OCI-LY1 (cell line): Measurements from ENCODE around the gene VEGFA.

Experiments used
- H2AFZ ChIP-seq: fragments of 200-600 bp; sonication (generic), shearing (Covaris generic); 2 replicates; pipeline ENCODE4 v1.6.0; 2014; ENCODE audit warnings: antibody characterized with exemption, mild to moderate bottlenecking, low read length
- H3F3A ChIP-seq: fragments of 200-600 bp; sonication (generic), shearing (Covaris generic); 2 replicates; pipeline ENCODE4 v1.6.0; 2014; ENCODE audit warnings: mild to moderate bottlenecking, antibody characterized with exemption, low read length, moderate library complexity; ENCODE audit not compliant: insufficient read depth
- H3K27ac ChIP-seq: fragments of 200-600 bp; sonication (generic); 2 replicates; pipeline ENCODE4 v1.5.1; 2014; ENCODE audit warnings: low read length, mixed run types, mild to moderate bottlenecking, low read depth; ENCODE audit not compliant: poor library complexity, severe bottlenecking
- H3K27me3 ChIP-seq: fragments of 200-600 bp; sonication (generic); 2 replicates; pipeline ENCODE4 v1.6.0; 2014; ENCODE audit warnings: antibody characterized with exemption, mild to moderate bottlenecking, low read length, moderate library complexity; ENCODE audit not compliant: insufficient read depth
- H3K36me3 ChIP-seq: fragments of 200-600 bp; sonication (generic); 2 replicates; pipeline ENCODE4 v1.6.1; 2014; ENCODE audit warnings: mild to moderate bottlenecking, antibody characterized with exemption, low read length, moderate library complexity, mixed read lengths; ENCODE audit not compliant: insufficient read depth
- H3K4me1 ChIP-seq: fragments of 200-600 bp; sonication (generic); 2 replicates; pipeline ENCODE4 v1.5.1; 2014; ENCODE audit warnings: mild to moderate bottlenecking, low read length, moderate library complexity; ENCODE audit not compliant: insufficient read depth, severe bottlenecking
- H3K4me2 ChIP-seq: fragments of 200-600 bp; sonication (generic), shearing (Covaris generic); 2 replicates; pipeline ENCODE4 v1.6.1; 2014; ENCODE audit warnings: low read length
- H3K4me3 ChIP-seq: fragments of 200-600 bp; sonication (generic); 2 replicates; pipeline ENCODE4 v1.5.1; 2014; ENCODE audit warnings: low read length, low read depth, mild to moderate bottlenecking, mixed read lengths; ENCODE audit not compliant: poor library complexity, severe bottlenecking
- H3K79me2 ChIP-seq: fragments of 200-600 bp; shearing (Covaris generic); 2 replicates; pipeline ENCODE4 v1.6.1; 2016; ENCODE audit warnings: mixed run types, low read length, mixed read lengths; ENCODE audit not compliant: insufficient read depth
- H3K9ac ChIP-seq: fragments of 200-600 bp; sonication (generic), shearing (Covaris generic); 2 replicates; pipeline ENCODE4 v1.6.1; 2014; ENCODE audit warnings: mild to moderate bottlenecking, low read length, mixed read lengths
- H3K9me2 ChIP-seq: fragments of 200-600 bp; sonication (generic), shearing (Covaris generic); 2 replicates; pipeline ENCODE4 v1.6.1; 2014; ENCODE audit warnings: low read depth, mild to moderate bottlenecking, low read length, mixed read lengths
- H3K9me3 ChIP-seq: fragments of 200-600 bp; shearing (Covaris generic); 2 replicates; pipeline ENCODE4 v1.6.1; 2014; ENCODE audit warnings: low read length, mixed read lengths
- H4K20me1 ChIP-seq: fragments of 200-600 bp; sonication (generic), shearing (Covaris generic); 2 replicates; pipeline ENCODE4 v1.6.0; 2016; ENCODE audit warnings: mild to moderate bottlenecking, low read length; ENCODE audit not compliant: insufficient read depth
- EZH2 ChIP-seq: fragments of 200-600 bp; sonication (generic), shearing (Covaris generic); IDR thresholded peaks from 2 replicates; pipeline ENCODE4 v1.8.0; 2017; ENCODE audit warnings: borderline replicate concordance, mixed run types, mild to moderate bottlenecking, antibody characterized with exemption, low read length, moderate library complexity, mixed read lengths
- TF ChIP-seq, protein P1 (sequence below): fragments of 200-600 bp; sonication (generic), shearing (Covaris generic); IDR thresholded peaks from 2 replicates; pipeline ENCODE4 v1.5.1; 2017; ENCODE audit warnings: mild to moderate bottlenecking, antibody characterized with exemption, low read length, moderate library complexity, mixed read lengths

VEGFA gene

DNA sequence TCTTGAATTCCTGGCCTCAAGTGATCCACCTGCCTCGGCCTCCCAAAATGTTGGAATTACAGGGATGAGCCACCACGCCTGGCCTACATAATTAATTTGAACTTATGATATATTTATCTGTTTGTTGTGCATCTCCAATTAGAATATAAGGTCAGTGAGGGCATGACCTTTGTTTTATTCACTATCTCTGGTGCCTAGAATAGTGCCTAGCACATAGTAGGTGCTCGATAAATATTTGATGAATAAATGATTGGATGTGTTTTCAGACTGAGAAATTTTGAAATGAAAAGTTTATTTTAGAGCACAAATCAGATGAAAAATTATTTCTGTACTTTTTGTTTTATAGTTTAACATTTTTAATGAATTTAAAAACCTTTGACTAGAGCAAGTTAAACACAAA is 19.4 kb upstream of the VEGFA start:
- no peak overlapping the region for H3K27ac ChIP-seq
- H4K20me1 ChIP-seq, result no peaks in the 10 kb centered on the region
- no peak overlapping the region for H3K4me2 ChIP-seq
- no peaks in the 10 kb centered on the region for H3K36me3 ChIP-seq
- no peak overlapping the region for H3K9ac ChIP-seq
- no peaks in the 10 kb centered on the region for H3K79me2 ChIP-seq
- no peaks in the 10 kb centered on the region for H3K9me3 ChIP-seq
- H3F3A ChIP-seq, result no peaks in the 10 kb centered on the region
- no peak overlapping the region for H2AFZ ChIP-seq
- no peaks in the 10 kb centered on the region for H3K4me1 ChIP-seq
- no peaks in the 10 kb centered on the region for H3K9me2 ChIP-seq
- H3K27me3 ChIP-seq, result no peaks in the 10 kb centered on the region; the same call in 1 of the 2 replicates
- H3K4me3 ChIP-seq, result no peak overlapping the region
- no peak for TF ChIP-seq EZH2
- TF ChIP-seq, protein P1, sequence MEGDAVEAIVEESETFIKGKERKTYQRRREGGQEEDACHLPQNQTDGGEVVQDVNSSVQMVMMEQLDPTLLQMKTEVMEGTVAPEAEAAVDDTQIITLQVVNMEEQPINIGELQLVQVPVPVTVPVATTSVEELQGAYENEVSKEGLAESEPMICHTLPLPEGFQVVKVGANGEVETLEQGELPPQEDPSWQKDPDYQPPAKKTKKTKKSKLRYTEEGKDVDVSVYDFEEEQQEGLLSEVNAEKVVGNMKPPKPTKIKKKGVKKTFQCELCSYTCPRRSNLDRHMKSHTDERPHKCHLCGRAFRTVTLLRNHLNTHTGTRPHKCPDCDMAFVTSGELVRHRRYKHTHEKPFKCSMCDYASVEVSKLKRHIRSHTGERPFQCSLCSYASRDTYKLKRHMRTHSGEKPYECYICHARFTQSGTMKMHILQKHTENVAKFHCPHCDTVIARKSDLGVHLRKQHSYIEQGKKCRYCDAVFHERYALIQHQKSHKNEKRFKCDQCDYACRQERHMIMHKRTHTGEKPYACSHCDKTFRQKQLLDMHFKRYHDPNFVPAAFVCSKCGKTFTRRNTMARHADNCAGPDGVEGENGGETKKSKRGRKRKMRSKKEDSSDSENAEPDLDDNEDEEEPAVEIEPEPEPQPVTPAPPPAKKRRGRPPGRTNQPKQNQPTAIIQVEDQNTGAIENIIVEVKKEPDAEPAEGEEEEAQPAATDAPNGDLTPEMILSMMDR, result no peak

DNA sequence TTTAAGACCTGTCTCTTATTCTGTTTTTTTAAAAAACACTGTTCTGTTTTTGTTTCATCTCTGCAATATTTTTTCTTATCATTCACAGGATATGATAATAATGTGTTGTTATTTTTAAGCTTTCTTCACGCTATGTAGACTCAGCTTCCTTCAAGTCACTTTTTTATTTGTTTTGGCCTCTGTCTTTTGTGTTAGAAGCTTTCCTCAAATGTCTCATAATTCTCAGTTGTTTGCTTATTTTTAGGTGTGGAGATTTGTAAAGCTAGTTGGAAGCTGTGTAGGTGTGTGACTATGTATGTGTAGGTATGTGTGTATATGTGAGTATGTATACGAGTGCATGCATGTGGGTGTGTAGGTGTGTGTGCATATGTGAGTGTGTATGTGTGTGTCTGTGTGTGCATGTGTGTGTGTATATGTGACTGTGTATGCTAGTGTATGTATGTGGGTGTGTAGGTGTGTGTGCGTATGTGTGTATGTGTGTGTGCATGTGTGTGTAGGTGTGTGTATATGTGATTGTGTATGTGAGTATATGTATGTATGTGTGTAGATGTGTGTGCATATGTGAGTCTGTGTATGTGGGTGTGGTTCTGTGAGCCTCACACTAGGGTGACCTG is 16.3 kb upstream of the VEGFA start:
- Histone ChIP-seq H3K9me2 (no peaks in the 10 kb centered on the region), H3K27ac (no peak overlapping the region), H4K20me1 (no peaks in the 10 kb centered on the region), H3K27me3 (no peaks in the 10 kb centered on the region; the same call in 1 of the 2 replicates), H3F3A (no peaks in the 10 kb centered on the region), H3K4me3 (no peak overlapping the region), H3K4me1 (no peaks in the 10 kb centered on the region), H3K79me2 (no peaks in the 10 kb centered on the region), H3K9me3 (no peaks in the 10 kb centered on the region), H2AFZ (no peak overlapping the region), H3K36me3 (no peaks in the 10 kb centered on the region), H3K4me2 (no peak overlapping the region), H3K9ac (no peak overlapping the region)
- TF ChIP-seq EZH2, result no peak
- TF ChIP-seq, protein P1, result no peak

DNA sequence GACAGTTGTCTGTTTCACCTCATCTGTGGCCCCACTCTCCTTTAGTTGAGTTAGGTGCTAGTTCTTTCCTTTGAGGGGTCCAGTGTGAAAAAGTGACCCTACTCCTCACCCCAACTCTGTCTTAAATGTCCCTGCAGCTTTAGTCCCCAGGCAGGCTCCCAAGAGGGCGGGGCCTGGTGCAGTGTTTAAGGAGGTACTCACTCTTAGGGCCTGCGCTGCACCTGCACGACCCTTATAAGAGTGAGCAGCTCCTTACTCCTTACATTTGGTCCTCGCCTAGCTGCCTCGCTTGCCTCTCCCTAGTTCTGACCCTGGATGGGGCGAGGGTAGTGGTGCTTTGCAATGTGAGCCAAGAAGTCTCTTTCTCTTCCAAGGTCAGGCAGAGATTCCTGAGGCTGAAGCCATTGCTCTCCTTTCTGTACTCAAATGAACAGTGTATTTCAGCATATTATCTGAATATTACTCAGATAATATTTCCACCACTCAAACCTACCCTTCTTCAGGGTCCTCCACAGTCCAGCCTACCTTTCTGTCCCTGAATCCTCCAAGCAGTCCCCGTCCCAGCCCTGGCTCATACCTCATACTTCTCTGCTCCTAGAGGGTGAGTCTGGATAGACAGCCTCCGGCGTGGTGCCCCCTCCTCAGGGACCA is 11.9 kb upstream of the VEGFA start:
- TF ChIP-seq, protein P1, result no peak
- no peak for TF ChIP-seq EZH2
- Histone ChIP-seq H3K4me3 (no peak overlapping the region), H3K4me2 (no peak overlapping the region), H3F3A (no peaks in the 10 kb centered on the region), H3K79me2 (no peaks in the 10 kb centered on the region), H3K4me1 (no peaks in the 10 kb centered on the region), H3K27ac (no peak overlapping the region), H4K20me1 (no peaks in the 10 kb centered on the region), H3K9me3 (no peaks in the 10 kb centered on the region), H2AFZ (no peak overlapping the region), H3K9ac (no peak overlapping the region), H3K36me3 (no peaks in the 10 kb centered on the region), H3K27me3 (no peaks in the 10 kb centered on the region), H3K9me2 (no peaks in the 10 kb centered on the region)
